ENCODE data around the gene KLHL15.

GRCh38 chrX:23939203-23939602 is 87.8 kb downstream of the KLHL15 start:
- no peak for TF ChIP-seq EZH2phosphoT487 (IDR thresholded peaks at IDR 0.05; ENCODE audit: borderline replicate concordance)
- no peak for TF ChIP-seq CTCF (conservative IDR thresholded peaks at IDR 0.05; ENCODE audit: low read length)

Measured in Loucy (cell line).